GM18909 (cell line): ENCODE data around the gene MEOX1.

Source experiments
- ATAC-seq: cut with Tn5 transposase; IDR thresholded peaks from one replicate; pipeline ENCODE4 v1.9.1; 2021; ENCODE audit warnings: mild to moderate bottlenecking; ENCODE audit not compliant: unreplicated experiment, poor library complexity

The MEOX1 gene

DNA sequence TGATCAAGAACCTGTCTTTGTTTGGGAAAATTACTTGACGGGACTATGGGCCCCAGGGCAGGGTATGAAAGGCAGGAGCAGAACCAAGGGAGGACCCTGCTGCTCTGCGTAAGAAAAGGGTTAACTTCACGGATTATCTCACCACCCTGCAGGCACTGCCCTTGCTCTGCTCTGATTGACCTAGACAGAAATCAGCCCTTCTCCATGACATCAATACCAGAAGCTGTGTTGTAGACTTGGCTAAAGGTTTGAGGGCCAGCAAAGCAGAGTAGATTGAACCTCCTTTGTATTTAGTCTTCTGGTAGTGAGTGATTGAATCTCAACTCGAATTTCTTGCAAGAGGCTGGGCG is 62.7 kb downstream of the MEOX1 start:
- ATAC-seq, result no peak

DNA sequence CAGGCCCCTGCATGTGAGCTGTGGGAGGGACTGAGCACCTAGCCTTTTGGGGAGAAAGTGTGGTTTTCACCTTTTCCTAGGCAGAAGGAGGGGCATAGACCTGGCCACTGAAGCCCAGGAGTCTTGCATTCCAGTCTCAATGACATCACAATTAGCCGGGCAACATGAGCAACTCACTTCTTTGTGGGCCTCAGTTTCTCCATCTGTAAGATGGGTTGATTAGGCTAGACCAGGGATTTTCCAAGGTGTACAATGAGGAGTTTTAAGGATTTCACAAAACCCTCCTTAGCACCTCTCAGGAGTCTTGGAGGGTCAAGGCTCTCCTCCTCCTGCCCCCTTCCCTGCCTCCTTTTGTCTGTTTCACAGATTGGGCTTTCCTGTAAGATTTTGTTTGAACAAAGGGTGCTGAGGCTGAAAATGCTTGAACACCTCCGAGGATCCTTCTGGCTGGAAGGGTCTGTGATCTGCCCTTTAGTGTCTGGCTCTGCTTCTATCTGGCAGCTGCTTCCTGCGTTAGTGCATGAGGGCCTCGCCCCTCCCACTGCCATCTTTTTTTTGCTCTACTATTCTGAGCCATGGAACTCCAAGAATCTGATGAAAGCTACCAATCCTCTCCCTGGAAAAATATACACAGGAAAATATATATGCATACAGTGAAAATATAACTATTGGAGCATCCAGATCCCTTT is 63.2 kb downstream of the MEOX1 start:
- no peak for ATAC-seq

DNA sequence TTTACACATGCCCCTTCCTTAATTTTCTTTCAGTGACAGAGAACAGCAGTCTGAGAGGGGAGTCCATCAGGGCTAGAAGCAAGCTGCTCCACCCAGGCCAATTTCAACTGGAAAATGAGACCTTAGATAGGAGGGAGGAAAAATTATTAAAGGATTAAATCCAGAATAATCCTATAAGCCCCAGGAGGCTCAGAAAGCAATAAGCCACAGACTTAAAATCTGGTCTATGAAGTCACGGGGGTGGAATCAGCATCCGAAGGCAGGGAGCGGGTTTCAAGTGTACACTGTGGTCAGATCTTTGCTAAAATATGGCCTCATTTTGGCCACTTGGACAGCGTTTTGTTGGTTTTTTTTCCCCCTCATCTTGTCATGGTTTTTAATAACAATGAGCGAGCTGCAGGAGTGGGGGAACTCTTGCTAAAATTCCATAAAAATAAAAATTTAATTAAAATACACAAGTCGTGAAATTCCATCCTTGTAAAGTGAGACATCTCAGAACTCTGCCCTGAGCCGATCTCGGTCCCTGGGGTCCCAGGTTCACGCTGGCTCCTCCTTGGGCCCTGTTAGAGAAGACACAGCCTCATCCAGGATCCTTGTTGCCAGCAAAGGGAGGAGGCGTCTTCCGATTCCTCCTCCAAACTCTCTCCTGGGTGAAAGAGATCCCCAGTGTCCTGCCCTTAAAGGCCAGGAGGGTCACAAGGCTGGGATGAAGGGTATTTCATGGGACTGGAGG is 63.9 kb downstream of the MEOX1 start:
- no peak for ATAC-seq

DNA sequence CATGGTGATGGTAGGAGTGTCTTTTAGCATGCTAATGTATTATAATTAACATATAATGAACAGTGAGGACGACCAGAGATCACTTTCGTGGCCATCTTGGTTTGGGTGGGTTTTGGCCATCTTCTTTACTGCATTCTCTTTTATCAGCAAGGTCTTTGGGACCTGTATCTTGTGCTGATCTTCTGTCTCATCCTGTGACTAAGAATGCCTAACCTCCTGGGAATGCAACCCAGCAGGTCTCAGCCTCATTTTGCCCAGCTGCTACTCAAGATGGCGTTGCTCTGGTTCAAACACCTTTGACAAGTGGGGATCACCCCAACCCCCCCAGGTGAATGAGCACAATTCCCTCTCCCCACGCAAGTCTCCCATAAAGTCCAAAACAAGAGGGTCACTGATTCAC is 66.3 kb downstream of the MEOX1 start:
- no peak for ATAC-seq

DNA sequence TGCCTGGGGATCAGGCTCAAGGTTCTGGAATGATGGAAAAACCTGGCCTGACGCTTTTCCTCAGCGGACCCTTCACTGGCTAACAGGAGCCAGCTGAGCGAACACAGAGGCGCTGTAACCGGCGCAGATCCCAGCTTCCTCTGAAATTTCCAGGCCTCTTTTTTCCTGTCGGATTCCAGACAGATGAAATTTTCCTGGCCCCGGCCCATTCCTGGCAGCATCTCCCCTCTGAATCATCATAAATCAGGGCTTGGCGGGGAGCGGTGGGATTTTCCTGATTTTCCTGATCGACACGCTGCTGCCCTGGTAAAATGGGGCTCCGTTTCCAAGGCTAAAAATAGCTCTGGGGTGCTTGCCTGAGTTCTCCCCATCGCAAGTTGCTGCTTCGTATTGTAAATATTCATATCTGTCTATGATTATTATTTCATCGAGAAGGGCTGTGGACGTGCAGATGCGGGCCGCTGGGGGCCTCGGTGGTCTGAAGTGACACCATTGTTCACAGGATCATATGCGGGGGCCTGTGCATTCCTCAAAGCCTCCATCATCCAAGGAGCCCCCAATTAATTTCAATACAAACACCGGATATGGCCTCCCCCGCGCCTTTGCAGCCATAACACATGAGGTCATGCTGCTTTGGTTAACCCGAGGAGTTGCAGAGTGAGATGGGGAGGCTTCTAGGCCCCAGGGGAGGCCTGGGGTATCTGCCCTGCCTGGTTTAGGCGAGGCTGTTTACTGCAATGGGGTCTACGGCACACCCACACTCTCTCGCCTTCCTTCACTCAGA is 69.8 kb downstream of the MEOX1 start:
- ATAC-seq, result no peak

DNA sequence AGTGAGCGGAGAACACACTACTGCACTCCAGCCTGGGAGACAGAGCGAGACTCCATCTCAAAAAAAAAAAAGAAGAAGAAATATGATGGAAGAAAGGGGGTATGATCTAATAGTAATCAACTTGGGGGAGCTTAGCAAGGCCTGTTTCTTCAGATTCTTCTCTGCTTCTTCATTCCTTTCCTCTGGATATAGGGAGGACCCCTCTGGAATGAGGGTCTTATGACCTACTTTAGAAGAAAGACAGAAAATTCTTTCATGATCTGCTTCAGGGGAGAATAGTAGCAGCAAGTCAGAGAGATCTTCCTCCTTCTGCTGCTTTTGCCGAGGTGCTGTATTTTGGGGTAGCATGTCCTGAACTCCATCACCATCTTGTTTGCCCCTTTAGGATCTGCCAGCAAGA is 70.7 kb downstream of the MEOX1 start:
- ATAC-seq, result no peak
